ENCODE results near the gene DROSHA.

The DROSHA gene

GRCh38 chr5:31417512-31417911 lies 114.4 kb downstream of the DROSHA start:
- TF ChIP-seq TAF1 (IDR thresholded peaks at IDR 0.05; ENCODE audit: borderline replicate concordance, insufficient read depth, low read length) (no peak), SIN3A (IDR thresholded peaks at IDR 0.05; ENCODE audit: borderline replicate concordance, insufficient read depth, low read length) (no peak)
- TF ChIP-seq, protein P1, sequence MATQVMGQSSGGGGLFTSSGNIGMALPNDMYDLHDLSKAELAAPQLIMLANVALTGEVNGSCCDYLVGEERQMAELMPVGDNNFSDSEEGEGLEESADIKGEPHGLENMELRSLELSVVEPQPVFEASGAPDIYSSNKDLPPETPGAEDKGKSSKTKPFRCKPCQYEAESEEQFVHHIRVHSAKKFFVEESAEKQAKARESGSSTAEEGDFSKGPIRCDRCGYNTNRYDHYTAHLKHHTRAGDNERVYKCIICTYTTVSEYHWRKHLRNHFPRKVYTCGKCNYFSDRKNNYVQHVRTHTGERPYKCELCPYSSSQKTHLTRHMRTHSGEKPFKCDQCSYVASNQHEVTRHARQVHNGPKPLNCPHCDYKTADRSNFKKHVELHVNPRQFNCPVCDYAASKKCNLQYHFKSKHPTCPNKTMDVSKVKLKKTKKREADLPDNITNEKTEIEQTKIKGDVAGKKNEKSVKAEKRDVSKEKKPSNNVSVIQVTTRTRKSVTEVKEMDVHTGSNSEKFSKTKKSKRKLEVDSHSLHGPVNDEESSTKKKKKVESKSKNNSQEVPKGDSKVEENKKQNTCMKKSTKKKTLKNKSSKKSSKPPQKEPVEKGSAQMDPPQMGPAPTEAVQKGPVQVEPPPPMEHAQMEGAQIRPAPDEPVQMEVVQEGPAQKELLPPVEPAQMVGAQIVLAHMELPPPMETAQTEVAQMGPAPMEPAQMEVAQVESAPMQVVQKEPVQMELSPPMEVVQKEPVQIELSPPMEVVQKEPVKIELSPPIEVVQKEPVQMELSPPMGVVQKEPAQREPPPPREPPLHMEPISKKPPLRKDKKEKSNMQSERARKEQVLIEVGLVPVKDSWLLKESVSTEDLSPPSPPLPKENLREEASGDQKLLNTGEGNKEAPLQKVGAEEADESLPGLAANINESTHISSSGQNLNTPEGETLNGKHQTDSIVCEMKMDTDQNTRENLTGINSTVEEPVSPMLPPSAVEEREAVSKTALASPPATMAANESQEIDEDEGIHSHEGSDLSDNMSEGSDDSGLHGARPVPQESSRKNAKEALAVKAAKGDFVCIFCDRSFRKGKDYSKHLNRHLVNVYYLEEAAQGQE (IDR thresholded peaks at IDR 0.05; ENCODE audit: insufficient read depth in 1 of 2, low read depth in 2 of 2, low read length in 2 of 2) = no peak

GRCh38 chr5:31416547-31416946 lies 115.3 kb downstream of the DROSHA start:
- TF ChIP-seq POLR2AphosphoS5 (IDR thresholded peaks at IDR 0.05; ENCODE audit: low read depth, low read length) (no peak), SIN3A (IDR thresholded peaks at IDR 0.05; ENCODE audit: borderline replicate concordance, insufficient read depth, low read length) (no peak), FOXP2 (optimal IDR thresholded peaks at IDR 0.05; ENCODE audit: borderline replicate concordance, extremely low read depth, extremely low read length, insufficient read depth) (no peak), TAF1 (IDR thresholded peaks at IDR 0.05; ENCODE audit: borderline replicate concordance, insufficient read depth, low read length) (no peak)
- TF ChIP-seq, protein P1 (IDR thresholded peaks at IDR 0.05; ENCODE audit: insufficient read depth in 1 of 2, low read depth in 2 of 2, low read length in 2 of 2) = no peak

- TF ChIP-seq FOXP2 (optimal IDR thresholded peaks at IDR 0.05; ENCODE audit: borderline replicate concordance, extremely low read depth, extremely low read length, insufficient read depth) (no peak), SIN3A (IDR thresholded peaks at IDR 0.05; ENCODE audit: borderline replicate concordance, insufficient read depth, low read length) (no peak), TAF1 (IDR thresholded peaks at IDR 0.05; ENCODE audit: borderline replicate concordance, insufficient read depth, low read length) (no peak), POLR2AphosphoS5 (IDR thresholded peaks at IDR 0.05; ENCODE audit: low read depth, low read length) (no peak)
- TF ChIP-seq, protein P1 (IDR thresholded peaks at IDR 0.05; ENCODE audit: insufficient read depth in 1 of 2, low read depth in 2 of 2, low read length in 2 of 2) = no peak
Observed at GRCh38 chr5:31415960-31416359, 115.9 kb downstream of the DROSHA start.

DNA sequence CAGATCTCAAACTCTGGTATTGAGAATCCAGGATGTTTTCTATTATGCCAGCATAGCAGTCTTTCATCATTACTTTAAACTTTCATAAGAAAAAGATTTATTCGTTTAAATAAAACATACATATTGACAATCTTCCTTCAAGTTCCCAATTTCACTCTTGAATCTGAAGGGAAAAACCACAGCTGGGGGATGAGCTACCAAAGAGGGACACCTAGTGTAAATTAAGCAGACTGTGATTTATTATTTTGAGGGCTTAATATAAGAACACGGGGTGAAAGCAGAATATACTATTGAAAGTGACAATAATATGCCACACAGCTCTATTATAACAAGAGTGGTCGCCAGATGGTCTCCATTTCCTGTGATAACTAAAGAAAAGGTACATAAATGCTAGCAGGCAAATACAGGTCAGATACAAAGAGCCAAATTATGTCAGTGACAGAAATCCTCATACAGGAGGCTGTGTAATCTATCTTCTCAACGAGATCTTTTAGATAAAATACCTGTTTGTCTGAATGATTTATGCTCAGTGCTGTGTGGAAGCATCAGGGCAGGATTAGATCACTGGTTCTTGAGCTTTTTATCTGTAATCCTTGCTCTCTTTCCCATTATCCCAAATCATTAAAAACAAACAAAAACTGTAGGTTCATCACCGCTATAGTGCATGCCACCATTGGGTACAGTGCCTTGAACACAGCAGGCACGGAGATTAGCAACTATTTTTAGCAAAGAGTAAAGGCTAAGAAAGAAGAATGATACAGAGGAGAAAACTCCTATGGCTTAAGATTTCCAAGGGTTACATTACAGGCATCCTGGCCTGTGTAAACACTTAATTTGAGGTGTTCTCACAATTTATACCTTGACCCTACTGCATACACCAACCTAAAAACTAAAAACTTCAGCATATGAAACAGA lies 116.6 kb downstream of the DROSHA start:
- TF ChIP-seq SIN3A (IDR thresholded peaks at IDR 0.05; ENCODE audit: borderline replicate concordance, insufficient read depth, low read length) (no peak), FOXP2 (optimal IDR thresholded peaks at IDR 0.05; ENCODE audit: borderline replicate concordance, extremely low read depth, extremely low read length, insufficient read depth) (no peak), TAF1 (IDR thresholded peaks at IDR 0.05; ENCODE audit: borderline replicate concordance, insufficient read depth, low read length) (no peak), POLR2AphosphoS5 (IDR thresholded peaks at IDR 0.05; ENCODE audit: low read depth, low read length) (no peak)
- TF ChIP-seq, protein P1 (IDR thresholded peaks at IDR 0.05; ENCODE audit: insufficient read depth in 1 of 2, low read depth in 2 of 2, low read length in 2 of 2) = no peak
